ENCODE data around the gene RIPPLY2.
"Not testable (repeated sequence)": the region's sequence is repeated elsewhere in the genome, so short reads cannot be mapped to it uniquely, and the experiment has no call there.

Gene RIPPLY2

GRCh38 chr6:83853178-83854000 is at the start of gene RIPPLY2:
RIPPLY2 (plus strand) TSS chr6:83853360; CDS start chr6:83853417, 57 bp downstream.
- no peaks in the 10 kb centered on the region for H3K4me1 ChIP-seq (ENCODE audit: insufficient read depth, low read length)
- H3K9ac ChIP-seq (ENCODE audit: low read depth, low read length) = peak within 1 kb of the TSS; percentile 61; the same call in 1 of the 2 replicates
- no peaks in the 10 kb centered on the region for H3K36me3 ChIP-seq (ENCODE audit: insufficient read depth, low read length)
- no peaks in the 10 kb centered on the region for H3K9me3 ChIP-seq (ENCODE audit: control insufficient read depth, insufficient read depth, low read length)

- H3K9me3 ChIP-seq (ENCODE audit: control insufficient read depth, insufficient read depth, low read length); H3K36me3 ChIP-seq (ENCODE audit: insufficient read depth, low read length); H3K4me1 ChIP-seq (ENCODE audit: insufficient read depth, low read length): not testable (repeated sequence)
- H3K9ac ChIP-seq (ENCODE audit: low read depth, low read length) = peak overlapping the region; percentile 44
These were observed 49.7 kb upstream of the RIPPLY2 start for GRCh38 chr6:83803492-83803891.

GRCh38 chr6:83804886-83805285 is 48.3 kb upstream of the RIPPLY2 start:
- H3K36me3 ChIP-seq (ENCODE audit: insufficient read depth, low read length) = no peaks in the 10 kb centered on the region
- no peaks in the 10 kb centered on the region for H3K4me1 ChIP-seq (ENCODE audit: insufficient read depth, low read length)
- H3K9ac ChIP-seq (ENCODE audit: low read depth, low read length) = no peak overlapping the region
- H3K9me3 ChIP-seq (ENCODE audit: control insufficient read depth, insufficient read depth, low read length) = no peaks in the 10 kb centered on the region

GRCh38 chr6:83808005-83808404 is 45.2 kb upstream of the RIPPLY2 start:
- H3K9me3 ChIP-seq (ENCODE audit: control insufficient read depth, insufficient read depth, low read length) = no peaks in the 10 kb centered on the region
- H3K36me3 ChIP-seq (ENCODE audit: insufficient read depth, low read length) = no peaks in the 10 kb centered on the region
- no peak overlapping the region for H3K9ac ChIP-seq (ENCODE audit: low read depth, low read length)
- no peaks in the 10 kb centered on the region for H3K4me1 ChIP-seq (ENCODE audit: insufficient read depth, low read length)

GRCh38 chr6:83808926-83809325 is 44.2 kb upstream of the RIPPLY2 start:
- no peaks in the 10 kb centered on the region for H3K4me1 ChIP-seq (ENCODE audit: insufficient read depth, low read length)
- no peaks in the 10 kb centered on the region for H3K36me3 ChIP-seq (ENCODE audit: insufficient read depth, low read length)
- H3K9me3 ChIP-seq (ENCODE audit: control insufficient read depth, insufficient read depth, low read length) = no peaks in the 10 kb centered on the region
- H3K9ac ChIP-seq (ENCODE audit: low read depth, low read length) = no peak overlapping the region

- Histone ChIP-seq H3K4me1 (ENCODE audit: insufficient read depth, low read length) (no peaks in the 10 kb centered on the region), H3K36me3 (ENCODE audit: insufficient read depth, low read length) (no peaks in the 10 kb centered on the region), H3K9me3 (ENCODE audit: control insufficient read depth, insufficient read depth, low read length) (no peaks in the 10 kb centered on the region), H3K9ac (ENCODE audit: low read depth, low read length) (no peak overlapping the region)
These were observed 40.6 kb upstream of the RIPPLY2 start for GRCh38 chr6:83812595-83812994.

- H3K9ac ChIP-seq (ENCODE audit: low read depth, low read length) = no peak overlapping the region
- H3K36me3 ChIP-seq (ENCODE audit: insufficient read depth, low read length) = no peaks in the 10 kb centered on the region
- H3K4me1 ChIP-seq (ENCODE audit: insufficient read depth, low read length) = no peaks in the 10 kb centered on the region
- H3K9me3 ChIP-seq (ENCODE audit: control insufficient read depth, insufficient read depth, low read length) = no peaks in the 10 kb centered on the region
These were observed 37.4 kb upstream of the RIPPLY2 start for GRCh38 chr6:83815631-83816272.

GRCh38 chr6:83822629-83823169 is 30.5 kb upstream of the RIPPLY2 start:
- Histone ChIP-seq H3K9ac (ENCODE audit: low read depth, low read length) (no peak overlapping the region), H3K4me1 (ENCODE audit: insufficient read depth, low read length) (no peaks in the 10 kb centered on the region), H3K9me3 (ENCODE audit: control insufficient read depth, insufficient read depth, low read length) (0 out of 2 replicates have a peak, but pooled peaks cover 2% of the 10 kb centered on the region), H3K36me3 (ENCODE audit: insufficient read depth, low read length) (no peaks in the 10 kb centered on the region)

GRCh38 chr6:83824388-83824801 is 28.8 kb upstream of the RIPPLY2 start:
- Histone ChIP-seq H3K36me3 (ENCODE audit: insufficient read depth, low read length) (no peaks in the 10 kb centered on the region), H3K9me3 (ENCODE audit: control insufficient read depth, insufficient read depth, low read length) (0 out of 2 replicates have a peak, but pooled peaks cover 2% of the 10 kb centered on the region), H3K9ac (ENCODE audit: low read depth, low read length) (no peak overlapping the region), H3K4me1 (ENCODE audit: insufficient read depth, low read length) (no peaks in the 10 kb centered on the region)

GRCh38 chr6:83824831-83825230 is 28.3 kb upstream of the RIPPLY2 start:
- Histone ChIP-seq H3K4me1 (ENCODE audit: insufficient read depth, low read length) (no peaks in the 10 kb centered on the region), H3K9ac (ENCODE audit: low read depth, low read length) (no peak overlapping the region), H3K9me3 (ENCODE audit: control insufficient read depth, insufficient read depth, low read length) (0 out of 2 replicates have a peak, but pooled peaks cover 2% of the 10 kb centered on the region), H3K36me3 (ENCODE audit: insufficient read depth, low read length) (no peaks in the 10 kb centered on the region)

- H3K4me1 ChIP-seq (ENCODE audit: insufficient read depth, low read length) = no peaks in the 10 kb centered on the region
- no peak overlapping the region for H3K9ac ChIP-seq (ENCODE audit: low read depth, low read length)
- no peaks in the 10 kb centered on the region for H3K36me3 ChIP-seq (ENCODE audit: insufficient read depth, low read length)
- H3K9me3 ChIP-seq (ENCODE audit: control insufficient read depth, insufficient read depth, low read length) = 0 out of 2 replicates have a peak, but pooled peaks cover 2% of the 10 kb centered on the region
These were observed 26.1 kb upstream of the RIPPLY2 start for GRCh38 chr6:83827050-83827449.

- H3K9me3 ChIP-seq (ENCODE audit: control insufficient read depth, insufficient read depth, low read length) = no peaks in the 10 kb centered on the region; the same call in 1 of the 2 replicates
- H3K9ac ChIP-seq (ENCODE audit: low read depth, low read length) = no peak overlapping the region
- H3K36me3 ChIP-seq (ENCODE audit: insufficient read depth, low read length) = no peaks in the 10 kb centered on the region
- no peaks in the 10 kb centered on the region for H3K4me1 ChIP-seq (ENCODE audit: insufficient read depth, low read length)
These were observed 14.4 kb upstream of the RIPPLY2 start for GRCh38 chr6:83838727-83839126.

- Histone ChIP-seq H3K4me1 (ENCODE audit: insufficient read depth, low read length) (no peaks in the 10 kb centered on the region), H3K9ac (ENCODE audit: low read depth, low read length) (no peak overlapping the region), H3K36me3 (ENCODE audit: insufficient read depth, low read length) (no peaks in the 10 kb centered on the region), H3K9me3 (ENCODE audit: control insufficient read depth, insufficient read depth, low read length) (no peaks in the 10 kb centered on the region)
These were observed 9.0 kb upstream of the RIPPLY2 start for GRCh38 chr6:83844170-83844569.

GRCh38 chr6:83846291-83846690 is 6.9 kb upstream of the RIPPLY2 start:
- Histone ChIP-seq H3K9me3 (ENCODE audit: control insufficient read depth, insufficient read depth, low read length) (no peaks in the 10 kb centered on the region), H3K36me3 (ENCODE audit: insufficient read depth, low read length) (no peaks in the 10 kb centered on the region), H3K9ac (ENCODE audit: low read depth, low read length) (no peak overlapping the region), H3K4me1 (ENCODE audit: insufficient read depth, low read length) (no peaks in the 10 kb centered on the region)

GRCh38 chr6:83847179-83847578 is 6.0 kb upstream of the RIPPLY2 start:
- Histone ChIP-seq H3K36me3 (ENCODE audit: insufficient read depth, low read length) (no peaks in the 10 kb centered on the region), H3K9ac (ENCODE audit: low read depth, low read length) (no peak overlapping the region), H3K4me1 (ENCODE audit: insufficient read depth, low read length) (no peaks in the 10 kb centered on the region), H3K9me3 (ENCODE audit: control insufficient read depth, insufficient read depth, low read length) (no peaks in the 10 kb centered on the region)
